GM19438 (cell line): ENCODE results near the gene OCRL.

Source experiments
- ATAC-seq: cut with Tn5 transposase; IDR thresholded peaks from one replicate; pipeline ENCODE4 v1.9.1; 2021; ENCODE audit warnings: low read depth; ENCODE audit not compliant: unreplicated experiment

Gene OCRL

DNA sequence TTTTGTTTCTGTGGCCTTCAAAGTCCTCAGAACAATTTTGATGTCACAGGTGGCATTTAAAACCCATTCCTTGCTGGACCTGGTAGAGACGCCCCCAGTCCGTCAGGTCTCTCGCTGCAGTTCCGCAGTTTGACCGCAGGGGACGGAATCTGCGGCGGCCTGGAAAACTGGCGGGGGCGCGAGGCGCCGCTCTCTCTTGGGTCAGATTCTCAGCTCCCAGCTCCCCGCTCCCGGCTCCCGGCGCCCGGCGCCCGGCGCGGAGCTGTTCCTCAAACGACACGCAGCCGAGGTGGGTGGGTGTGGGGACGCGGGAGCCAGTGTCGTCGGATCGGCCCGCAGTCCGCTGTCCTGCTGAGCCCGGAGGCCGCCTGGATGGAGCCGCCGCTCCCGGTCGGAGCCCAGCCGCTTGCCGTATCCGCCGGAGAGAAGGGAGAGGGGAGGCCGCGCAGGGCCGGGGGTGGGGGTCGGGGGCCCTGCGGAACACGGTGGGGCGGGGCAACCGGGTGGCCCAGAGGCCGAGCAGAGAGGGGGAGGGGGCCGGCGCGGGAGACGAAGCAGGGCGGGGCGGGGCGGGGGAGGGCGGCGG, at the start of gene OCRL:
Gene OCRL, plus strand, starts transcription at position 192 of the 586 bp plus-strand sequence. Its CDS starts 181 bp downstream, at position 373.
- peak; percentile 96 for ATAC-seq

GRCh38 chrX:129490330-129490729, 49.7 kb upstream of the OCRL start:
- no peak for ATAC-seq

DNA sequence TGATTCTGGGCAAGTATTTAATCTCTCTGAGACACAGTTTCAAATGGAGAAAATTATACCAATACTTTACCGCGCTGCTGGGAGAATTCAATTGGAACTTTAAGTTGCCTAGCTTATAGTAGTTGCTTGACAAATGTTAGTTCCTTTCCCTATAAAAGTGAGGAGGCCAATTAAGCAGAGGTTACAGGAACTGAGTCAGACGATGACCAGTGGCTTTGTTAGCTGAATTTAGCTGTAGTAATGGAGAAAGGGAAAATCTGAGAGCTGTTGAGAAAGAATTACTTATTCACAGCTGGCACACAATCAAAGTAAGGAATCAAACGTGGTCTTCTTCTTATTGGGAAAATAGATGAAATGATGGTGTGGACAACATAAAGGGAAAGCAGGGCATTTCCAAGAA, 46.4 kb upstream of the OCRL start:
- no peak for ATAC-seq

DNA sequence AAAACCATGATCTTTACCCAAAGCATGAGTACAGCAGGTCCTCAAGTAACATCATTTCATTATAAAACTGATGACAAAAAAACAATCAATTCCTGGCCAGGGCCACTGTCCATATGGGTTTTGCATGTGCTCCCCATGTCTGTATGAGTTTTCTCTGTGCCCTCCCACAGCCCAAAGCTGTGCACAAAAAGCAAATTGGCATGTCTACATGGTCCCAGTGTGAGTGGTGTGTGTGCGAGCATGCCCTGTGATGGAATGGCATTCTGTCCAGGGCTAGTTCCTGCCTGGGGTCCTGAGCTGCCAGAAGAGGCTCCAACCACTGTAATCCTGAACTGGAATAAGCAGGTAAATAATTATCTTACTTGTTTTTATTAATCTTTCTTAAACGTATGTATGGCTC, 45.2 kb upstream of the OCRL start:
- no peak for ATAC-seq

- no peak for ATAC-seq
Observed at GRCh38 chrX:129495900-129496299, 44.2 kb upstream of the OCRL start.

GRCh38 chrX:129496625-129497024, 43.4 kb upstream of the OCRL start:
- no peak for ATAC-seq

GRCh38 chrX:129497146-129497843, 42.8 kb upstream of the OCRL start:
- ATAC-seq = no peak

- ATAC-seq = no peak
Observed at GRCh38 chrX:129510331-129510730, 29.7 kb upstream of the OCRL start.

- no peak for ATAC-seq
Observed at GRCh38 chrX:129511689-129512088, 28.4 kb upstream of the OCRL start.

- no peak for ATAC-seq
Observed at GRCh38 chrX:129512409-129512808, 27.6 kb upstream of the OCRL start.

DNA sequence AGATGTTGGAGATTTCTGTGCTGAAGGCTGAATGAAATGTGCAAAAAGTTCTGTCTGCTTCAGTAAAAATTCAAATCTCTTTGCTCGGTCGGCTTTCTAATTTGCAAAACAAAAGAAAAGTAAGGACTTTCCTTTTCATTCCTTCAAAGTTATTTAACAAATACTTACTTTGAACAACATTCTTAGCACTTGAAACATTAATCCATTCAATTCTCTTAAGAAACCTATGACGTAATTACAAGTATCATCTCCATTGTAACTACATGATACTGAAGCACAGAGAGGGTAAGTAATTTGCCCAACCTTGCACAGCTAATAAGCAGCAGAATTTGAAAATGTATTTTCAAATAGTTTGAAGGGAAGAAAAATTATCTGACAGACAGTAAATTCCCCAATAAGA, 23.7 kb upstream of the OCRL start:
- no peak for ATAC-seq

DNA sequence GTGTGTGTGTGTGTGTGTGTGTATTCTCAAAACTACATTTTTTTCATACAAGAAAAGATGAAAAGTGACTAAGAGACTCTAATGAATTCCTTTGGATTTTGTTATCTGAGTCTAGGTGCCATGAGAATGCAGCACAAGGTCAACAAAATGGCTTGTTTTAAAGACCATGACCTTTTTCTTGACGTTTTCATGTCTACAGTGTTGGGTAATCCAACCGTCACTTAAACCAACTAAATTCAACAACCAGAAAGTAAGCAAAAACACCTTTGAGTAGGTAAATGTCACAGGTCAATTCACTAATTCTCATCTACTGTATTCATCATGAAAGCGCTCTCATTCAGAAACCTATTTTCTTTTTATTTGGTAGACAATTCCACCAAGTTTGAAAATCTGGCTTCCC, 19.9 kb upstream of the OCRL start:
- no peak for ATAC-seq

GRCh38 chrX:129522184-129523078, 17.6 kb upstream of the OCRL start:
- ATAC-seq = no peak

DNA sequence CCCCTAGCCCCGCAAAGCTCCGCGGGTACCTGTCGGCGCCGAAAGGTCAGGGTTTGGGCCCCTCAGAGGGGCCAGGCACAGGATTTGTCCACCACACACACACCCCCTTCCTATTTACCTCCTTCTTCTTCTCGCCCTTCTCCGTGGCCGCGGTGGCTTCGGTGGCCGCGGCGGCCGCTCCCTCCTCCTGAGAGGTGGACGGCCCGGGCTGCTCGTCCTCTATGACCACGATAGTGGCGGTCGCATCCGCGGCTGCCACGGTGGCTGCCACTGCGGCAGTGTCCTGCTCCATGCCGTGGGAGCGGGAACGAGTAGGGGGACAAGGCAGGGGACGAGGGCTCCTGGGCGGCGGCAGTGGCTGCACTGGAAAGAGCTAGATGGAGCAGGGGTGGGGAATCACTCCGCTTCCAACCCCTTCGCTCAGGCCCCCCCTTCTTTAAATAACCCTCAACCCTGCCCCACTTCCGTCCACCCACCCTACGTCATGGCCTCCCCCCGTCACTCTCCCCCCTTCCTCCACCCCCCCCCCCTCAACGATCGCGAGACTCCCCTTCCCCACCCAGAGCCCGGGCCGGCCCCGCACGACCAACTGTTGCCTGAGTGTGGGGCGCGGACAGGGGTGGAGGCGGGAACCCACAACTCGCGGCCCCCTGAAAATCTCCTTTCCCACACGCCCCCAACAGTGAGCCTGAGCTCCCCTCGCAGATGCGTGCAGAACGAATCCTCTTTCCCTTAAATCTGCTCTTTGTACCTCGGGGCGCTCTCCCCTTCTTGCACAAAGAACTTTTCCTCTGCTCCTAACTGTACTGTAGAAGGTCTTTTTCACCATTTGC, 16.8 kb upstream of the OCRL start, which contains the start of gene SMARCA1:
Gene SMARCA1, minus strand, starts transcription at position 412 of the 833 bp plus-strand sequence. Its CDS starts 120 bp downstream, at position 292.
- ATAC-seq = no peak

- no peak for ATAC-seq
Observed at GRCh38 chrX:129524250-129524850, 15.7 kb upstream of the OCRL start.

GRCh38 chrX:129525162-129525561, 14.9 kb upstream of the OCRL start:
- ATAC-seq = no peak

GRCh38 chrX:129525896-129526295, 14.2 kb upstream of the OCRL start:
- ATAC-seq = no peak

DNA sequence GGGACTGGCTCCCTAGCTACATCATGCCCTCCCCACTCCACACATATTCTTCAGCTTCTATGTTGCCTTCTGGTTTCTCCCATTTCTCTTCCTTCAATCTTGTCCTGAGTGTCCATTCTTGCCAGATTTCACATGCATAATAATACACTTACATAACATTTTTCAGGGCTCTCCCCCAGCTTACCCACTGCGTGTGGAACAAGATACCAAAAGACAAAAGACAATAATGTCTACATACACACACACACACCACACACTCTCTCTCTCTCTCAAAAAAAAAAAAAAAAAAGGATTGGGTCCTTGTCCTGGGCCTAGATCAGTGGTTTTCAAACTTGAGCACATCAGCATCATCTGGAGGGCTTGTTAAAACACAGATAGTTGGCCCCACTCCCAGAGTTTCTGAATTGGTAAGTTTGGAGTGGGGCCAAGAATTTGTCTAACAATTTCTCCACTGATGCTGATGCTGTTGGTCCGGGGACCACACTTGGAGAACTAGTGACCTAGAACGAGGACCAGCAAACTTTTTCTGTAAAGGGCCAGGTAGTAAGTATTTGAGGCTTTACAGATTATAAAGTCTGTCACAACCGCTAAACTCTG, 10.3 kb upstream of the OCRL start:
- ATAC-seq = no peak

GRCh38 chrX:129530410-129530809, 9.6 kb upstream of the OCRL start:
- ATAC-seq = no peak

DNA sequence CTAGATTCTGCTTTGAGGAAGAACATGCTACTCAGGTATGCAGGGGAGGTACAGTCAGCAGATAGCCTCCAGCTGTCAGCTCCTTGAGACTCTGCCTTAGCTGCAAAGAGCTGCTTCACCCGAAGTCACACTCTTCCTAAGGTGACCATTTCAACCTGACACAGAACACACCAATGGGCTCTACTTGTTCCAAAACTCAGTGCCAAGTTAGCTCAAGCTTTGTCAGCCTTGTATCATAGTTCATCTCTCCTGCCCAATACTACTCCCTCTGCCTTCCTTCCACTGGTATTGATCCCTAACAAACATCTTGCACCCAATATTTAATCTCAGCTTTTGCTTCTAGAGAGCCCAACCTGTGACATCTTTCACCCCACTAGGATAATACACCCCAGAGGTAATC, 8.9 kb upstream of the OCRL start:
- ATAC-seq = no peak
